ENCODE data around the gene LGALS9C. TPM values are rescaled to one million over a fixed set of nuclear protein-coding genes. Genes with fewer than 3 reads are reported as not detected.
"Not testable (repeated sequence)": the region's sequence is repeated elsewhere in the genome, so short reads cannot be mapped to it uniquely, and the experiment has no call there.

The LGALS9C gene
- total RNA-seq, 1 experiment from 2014 or later, result not detected

DNA sequence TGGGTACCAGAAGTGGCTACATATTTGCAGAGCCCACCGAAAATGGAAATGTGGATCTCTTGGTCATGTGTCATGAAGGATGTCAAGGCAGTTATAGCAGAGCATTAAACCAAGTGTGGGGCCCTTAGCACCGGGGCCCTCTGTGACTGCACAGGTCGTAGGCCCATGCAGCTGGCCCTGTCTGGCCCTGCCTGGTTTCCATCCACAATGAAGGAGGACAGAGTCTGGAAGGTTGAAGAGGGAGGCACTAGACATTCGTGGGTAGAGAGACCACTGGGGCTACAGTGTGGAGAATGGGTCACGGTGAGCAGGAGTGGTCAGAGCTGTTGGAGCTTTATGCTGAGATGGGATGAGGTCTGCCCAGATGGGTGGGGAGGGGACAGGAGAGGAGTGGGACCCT, 9.6 kb upstream of the LGALS9C start:
- in situ Hi-C loops (cut with HindIII; ENCODE audit: low pct_unique_long_range_greater_than_20kb, low sequenced_read_pairs); POLR2A ChIA-PET; intact Hi-C loops (cut with micrococcal nuclease; ENCODE audit: unreplicated experiment): not testable (repeated sequence)

GRCh38 chr17:18468472-18469171, 8.0 kb upstream of the LGALS9C start:
- ATAC-seq; BruUV-seq (replicated peaks); POLR2A ChIA-PET; intact Hi-C loops (cut with micrococcal nuclease; ENCODE audit: unreplicated experiment); in situ Hi-C loops (cut with HindIII; ENCODE audit: low pct_unique_long_range_greater_than_20kb, low sequenced_read_pairs); H3K27me3 ChIP-seq (ENCODE audit: control insufficient read depth, insufficient read depth, low read length); H3K27ac ChIP-seq (ENCODE audit: low read length); CTCF ChIA-PET; DNase-seq (ENCODE audit: low read depth, low spot score); H3K4me1 ChIP-seq (ENCODE audit: control insufficient read depth, insufficient read depth, low read length); H3K9me3 ChIP-seq (ENCODE audit: control insufficient read depth, insufficient read depth, low read depth, low read length); H3K36me3 ChIP-seq (ENCODE audit: control insufficient read depth, insufficient read depth, low read length); H3K4me3 ChIP-seq (ENCODE audit: low read depth in 2 of 2, low read length in 2 of 2): not testable (repeated sequence)

More for the DNA sequence above, 9.6 kb upstream of the LGALS9C start:
- BruUV-seq (replicated peaks); H3K36me3 ChIP-seq (ENCODE audit: control insufficient read depth, insufficient read depth, low read length); H3K27me3 ChIP-seq (ENCODE audit: control insufficient read depth, insufficient read depth, low read length); ATAC-seq; CTCF ChIA-PET; H3K4me3 ChIP-seq (ENCODE audit: low read depth in 2 of 2, low read length in 2 of 2); H3K4me1 ChIP-seq (ENCODE audit: control insufficient read depth, insufficient read depth, low read length); H3K9me3 ChIP-seq (ENCODE audit: control insufficient read depth, insufficient read depth, low read depth, low read length); DNase-seq (ENCODE audit: low read depth, low spot score); H3K27ac ChIP-seq (ENCODE audit: low read length): not testable (repeated sequence)

DNA sequence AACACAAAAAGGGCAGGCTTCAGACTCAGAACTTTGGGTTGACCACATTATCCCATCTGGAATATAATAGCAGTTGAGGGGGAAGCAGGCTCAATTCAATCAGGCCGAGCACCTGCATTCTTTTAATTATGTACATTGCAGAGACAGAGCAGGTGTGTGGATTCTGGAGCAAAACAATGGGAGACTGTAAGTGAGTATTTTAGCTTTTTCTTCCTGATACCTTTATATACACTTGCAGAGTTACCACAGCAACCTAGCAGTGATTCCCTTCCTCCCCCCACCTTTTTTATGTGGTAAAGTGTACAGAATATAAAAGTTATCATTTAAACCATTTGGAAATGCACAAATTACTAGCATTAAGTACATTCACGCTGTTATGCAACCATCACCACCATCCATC, 6.8 kb upstream of the LGALS9C start:
- H3K36me3 ChIP-seq (ENCODE audit: control insufficient read depth, insufficient read depth, low read length); CTCF ChIA-PET; H3K27ac ChIP-seq (ENCODE audit: low read length); intact Hi-C loops (cut with micrococcal nuclease; ENCODE audit: unreplicated experiment); in situ Hi-C loops (cut with HindIII; ENCODE audit: low pct_unique_long_range_greater_than_20kb, low sequenced_read_pairs); H3K27me3 ChIP-seq (ENCODE audit: control insufficient read depth, insufficient read depth, low read length); ATAC-seq; H3K4me1 ChIP-seq (ENCODE audit: control insufficient read depth, insufficient read depth, low read length); DNase-seq (ENCODE audit: low read depth, low spot score); POLR2A ChIA-PET; H3K9me3 ChIP-seq (ENCODE audit: control insufficient read depth, insufficient read depth, low read depth, low read length); H3K4me3 ChIP-seq (ENCODE audit: low read depth in 2 of 2, low read length in 2 of 2); BruUV-seq (replicated peaks): not testable (repeated sequence)

DNA sequence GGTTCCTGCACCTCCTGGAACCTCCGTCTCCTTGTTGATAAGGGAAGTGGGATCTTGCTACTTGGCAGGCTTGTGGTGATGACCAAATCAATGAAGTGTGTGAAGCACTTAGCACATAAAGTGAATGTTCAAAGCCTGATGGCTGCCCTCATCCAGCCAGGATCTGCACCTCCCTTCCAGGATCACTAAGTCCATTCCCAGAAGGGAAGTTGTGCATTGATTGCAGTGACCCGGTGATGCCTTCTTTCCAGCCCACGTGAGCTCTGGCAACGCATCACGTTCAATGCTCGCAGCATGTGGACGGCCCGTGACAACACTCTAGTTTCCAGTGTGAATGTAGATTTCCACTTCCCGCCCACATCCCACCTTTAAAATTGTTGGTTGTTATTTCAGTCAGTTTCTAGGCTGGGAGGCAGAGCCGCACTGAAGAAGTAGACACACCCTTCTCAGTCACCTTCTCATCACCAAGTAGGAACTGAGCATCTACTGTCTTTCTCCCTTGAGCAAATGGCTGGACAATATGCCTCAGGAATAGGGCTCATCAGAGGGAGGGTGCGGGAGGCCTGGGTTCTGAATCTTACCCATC, 6.2 kb upstream of the LGALS9C start:
- H3K27me3 ChIP-seq (ENCODE audit: control insufficient read depth, insufficient read depth, low read length); BruUV-seq (replicated peaks); POLR2A ChIA-PET; H3K4me1 ChIP-seq (ENCODE audit: control insufficient read depth, insufficient read depth, low read length); H3K4me3 ChIP-seq (ENCODE audit: low read depth in 2 of 2, low read length in 2 of 2); H3K9me3 ChIP-seq (ENCODE audit: control insufficient read depth, insufficient read depth, low read depth, low read length); CTCF ChIA-PET; DNase-seq (ENCODE audit: low read depth, low spot score); intact Hi-C loops (cut with micrococcal nuclease; ENCODE audit: unreplicated experiment); H3K27ac ChIP-seq (ENCODE audit: low read length); in situ Hi-C loops (cut with HindIII; ENCODE audit: low pct_unique_long_range_greater_than_20kb, low sequenced_read_pairs); H3K36me3 ChIP-seq (ENCODE audit: control insufficient read depth, insufficient read depth, low read length); ATAC-seq: not testable (repeated sequence)

DNA sequence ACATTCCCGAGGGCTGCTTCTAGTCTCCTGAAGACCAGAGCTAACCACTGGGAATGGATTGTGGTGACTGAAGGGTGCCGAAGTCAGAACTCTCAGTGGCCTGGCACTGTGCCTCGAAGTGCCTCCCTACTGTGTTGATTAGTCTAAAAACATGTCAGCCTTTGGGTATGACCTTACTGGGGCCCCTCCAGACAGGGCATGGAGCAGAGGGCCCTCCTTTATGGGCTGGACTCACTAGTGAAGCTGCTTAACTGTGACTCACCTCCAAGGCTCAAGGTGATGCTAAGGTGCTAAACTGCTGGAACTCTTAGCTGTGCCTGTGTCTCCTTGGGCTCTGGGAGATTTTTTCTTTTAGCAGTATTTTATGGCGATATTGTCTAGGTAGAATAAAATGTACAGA, 2.6 kb upstream of the LGALS9C start:
- CTCF ChIA-PET; BruUV-seq (replicated peaks); in situ Hi-C loops (cut with HindIII; ENCODE audit: low pct_unique_long_range_greater_than_20kb, low sequenced_read_pairs); POLR2A ChIA-PET; H3K27me3 ChIP-seq (ENCODE audit: control insufficient read depth, insufficient read depth, low read length); intact Hi-C loops (cut with micrococcal nuclease; ENCODE audit: unreplicated experiment); H3K36me3 ChIP-seq (ENCODE audit: control insufficient read depth, insufficient read depth, low read length); H3K4me3 ChIP-seq (ENCODE audit: low read depth in 2 of 2, low read length in 2 of 2); ATAC-seq; DNase-seq (ENCODE audit: low read depth, low spot score); H3K9me3 ChIP-seq (ENCODE audit: control insufficient read depth, insufficient read depth, low read depth, low read length); H3K4me1 ChIP-seq (ENCODE audit: control insufficient read depth, insufficient read depth, low read length); H3K27ac ChIP-seq (ENCODE audit: low read length): not testable (repeated sequence)

GRCh38 chr17:18474754-18475153, 1.8 kb upstream of the LGALS9C start:
- H3K27me3 ChIP-seq (ENCODE audit: control insufficient read depth, insufficient read depth, low read length); CTCF ChIA-PET; H3K4me1 ChIP-seq (ENCODE audit: control insufficient read depth, insufficient read depth, low read length); H3K36me3 ChIP-seq (ENCODE audit: control insufficient read depth, insufficient read depth, low read length); H3K4me3 ChIP-seq (ENCODE audit: low read depth in 2 of 2, low read length in 2 of 2); in situ Hi-C loops (cut with HindIII; ENCODE audit: low pct_unique_long_range_greater_than_20kb, low sequenced_read_pairs); BruUV-seq (replicated peaks); intact Hi-C loops (cut with micrococcal nuclease; ENCODE audit: unreplicated experiment); H3K27ac ChIP-seq (ENCODE audit: low read length); DNase-seq (ENCODE audit: low read depth, low spot score); H3K9me3 ChIP-seq (ENCODE audit: control insufficient read depth, insufficient read depth, low read depth, low read length); POLR2A ChIA-PET: not testable (repeated sequence)
- ATAC-seq, result peak; percentile 66

DNA sequence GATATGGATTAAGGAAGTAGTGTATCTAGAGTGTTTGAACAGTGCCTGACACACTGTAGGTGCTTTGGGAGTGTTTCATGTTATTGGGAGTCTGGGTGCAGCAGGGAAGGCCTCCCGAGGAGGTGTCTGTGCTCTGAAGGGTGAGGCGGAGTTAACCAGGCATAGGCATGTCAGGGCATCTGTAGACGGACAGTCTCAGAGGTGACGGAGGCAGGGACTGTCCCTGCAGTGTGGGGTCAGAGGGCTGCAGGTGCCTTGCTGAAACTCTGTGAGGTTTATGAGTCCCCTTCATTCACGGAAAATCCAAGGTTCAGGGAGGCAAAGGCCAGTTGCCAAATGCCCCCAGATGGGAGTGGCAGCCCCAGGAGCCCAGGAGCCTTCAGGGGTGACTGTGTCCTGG, 778 bp downstream of the LGALS9C start:
- H3K27ac ChIP-seq (ENCODE audit: low read length); H3K4me3 ChIP-seq (ENCODE audit: low read depth in 2 of 2, low read length in 2 of 2); ATAC-seq; H3K27me3 ChIP-seq (ENCODE audit: control insufficient read depth, insufficient read depth, low read length); BruUV-seq (replicated peaks); intact Hi-C loops (cut with micrococcal nuclease; ENCODE audit: unreplicated experiment); H3K4me1 ChIP-seq (ENCODE audit: control insufficient read depth, insufficient read depth, low read length); H3K9me3 ChIP-seq (ENCODE audit: control insufficient read depth, insufficient read depth, low read depth, low read length); in situ Hi-C loops (cut with HindIII; ENCODE audit: low pct_unique_long_range_greater_than_20kb, low sequenced_read_pairs); CTCF ChIA-PET; DNase-seq (ENCODE audit: low read depth, low spot score); H3K36me3 ChIP-seq (ENCODE audit: control insufficient read depth, insufficient read depth, low read length); POLR2A ChIA-PET: not testable (repeated sequence)

All from Panc1 (cell line).